Measurements from ENCODE around the gene SKA1.
"Not testable (repeated sequence)": the region's sequence is repeated elsewhere in the genome, so short reads cannot be mapped to it uniquely, and the experiment has no call there.

SKA1 gene

DNA sequence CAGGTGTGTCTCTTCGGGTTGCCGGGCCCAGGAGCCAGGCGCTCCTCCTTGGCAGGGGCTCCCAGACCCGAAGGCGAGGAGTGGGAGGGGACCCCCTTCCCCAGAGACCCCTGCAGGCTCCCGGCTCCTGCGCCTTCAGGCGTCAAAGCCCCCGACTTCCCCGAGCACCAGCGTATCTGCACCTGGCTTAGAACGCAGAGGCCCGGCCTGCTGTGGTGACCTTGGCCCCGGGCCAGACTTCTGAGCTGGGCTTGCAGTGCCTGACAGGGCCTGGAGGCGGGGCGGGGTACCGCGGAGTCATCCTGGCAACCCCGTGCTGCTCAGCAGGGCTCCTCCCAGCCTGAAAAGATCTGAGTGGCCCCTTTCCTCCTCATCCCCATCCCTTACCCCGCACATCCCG is 27.0 kb downstream of the SKA1 start:
- Histone ChIP-seq H3K4me1 (ENCODE audit: insufficient read depth, insufficient read length) (no peaks in the 10 kb centered on the region), H3K36me3 (ENCODE audit: insufficient read depth, insufficient read length, low read length) (no peaks in the 10 kb centered on the region), H3K27me3 (ENCODE audit: insufficient read depth, insufficient read length) (peaks cover 57% of the 10 kb centered on the region), H3K9me3 (ENCODE audit: insufficient read depth, low read length) (no peaks in the 10 kb centered on the region), H3K4me3 (ENCODE audit: insufficient read length, low read depth) (no peak overlapping the region), H3K9ac (ENCODE audit: insufficient read length, low read depth) (no peak overlapping the region)
- no peak for DNase-seq (ENCODE audit: low read depth, low spot score)
- no peak for TF ChIP-seq YY1 (IDR thresholded peaks at IDR 0.05; ENCODE audit: insufficient read depth, insufficient read length)
- no peak for TF ChIP-seq SUZ12 (IDR thresholded peaks at IDR 0.05; ENCODE audit: extremely low read depth, insufficient read depth, insufficient read length)
- TF ChIP-seq ZNF274 (IDR thresholded peaks at IDR 0.05; ENCODE audit: low read depth, low read length): no peak

DNA sequence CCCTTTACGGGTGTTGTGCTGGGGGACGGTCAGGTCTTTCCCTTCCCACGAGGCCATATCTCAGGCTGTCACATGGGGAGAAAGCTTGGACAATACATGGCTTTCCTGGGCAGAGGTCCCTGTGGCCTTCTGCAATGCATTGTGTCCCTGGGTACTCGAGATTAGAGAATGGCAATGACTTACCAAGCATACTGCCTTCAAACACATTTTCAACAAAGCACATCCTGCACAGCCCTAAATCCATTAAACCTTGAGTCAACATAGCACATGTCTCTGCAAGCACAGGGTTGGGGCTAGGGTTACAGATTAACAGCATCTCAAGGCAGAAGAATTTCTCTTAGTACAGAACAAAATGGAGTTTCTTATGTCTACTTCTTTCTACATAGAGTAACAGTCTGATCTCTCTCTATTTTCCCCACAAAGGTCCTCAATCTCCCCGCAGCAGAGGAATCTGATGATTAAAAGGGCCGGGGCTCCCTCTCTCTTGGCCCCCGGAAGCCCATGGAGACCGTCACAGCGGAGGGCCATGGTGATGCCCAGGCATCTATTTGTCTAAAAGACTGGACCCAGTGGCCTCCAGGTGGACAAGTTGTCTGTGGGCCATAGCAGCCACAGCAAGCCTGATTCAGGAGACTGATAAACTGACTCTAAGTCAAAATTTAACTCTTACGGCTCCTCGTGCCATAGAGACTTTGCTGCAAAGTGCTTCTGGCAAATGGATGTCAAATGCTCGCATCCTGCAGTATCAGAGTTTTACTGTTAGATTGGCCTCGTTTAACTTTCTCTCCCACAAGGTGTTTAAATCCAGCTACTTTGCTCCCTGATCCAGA is 30.1 kb downstream of the SKA1 start:
- H3K4me3 ChIP-seq (ENCODE audit: insufficient read length, low read depth); H3K9ac ChIP-seq (ENCODE audit: insufficient read length, low read depth); H3K36me3 ChIP-seq (ENCODE audit: insufficient read depth, insufficient read length, low read length); H3K4me1 ChIP-seq (ENCODE audit: insufficient read depth, insufficient read length); DNase-seq (ENCODE audit: low read depth, low spot score); H3K9me3 ChIP-seq (ENCODE audit: insufficient read depth, low read length): not testable (repeated sequence)
- H3K27me3 ChIP-seq (ENCODE audit: insufficient read depth, insufficient read length): peaks cover 70% of the 10 kb centered on the region

DNA sequence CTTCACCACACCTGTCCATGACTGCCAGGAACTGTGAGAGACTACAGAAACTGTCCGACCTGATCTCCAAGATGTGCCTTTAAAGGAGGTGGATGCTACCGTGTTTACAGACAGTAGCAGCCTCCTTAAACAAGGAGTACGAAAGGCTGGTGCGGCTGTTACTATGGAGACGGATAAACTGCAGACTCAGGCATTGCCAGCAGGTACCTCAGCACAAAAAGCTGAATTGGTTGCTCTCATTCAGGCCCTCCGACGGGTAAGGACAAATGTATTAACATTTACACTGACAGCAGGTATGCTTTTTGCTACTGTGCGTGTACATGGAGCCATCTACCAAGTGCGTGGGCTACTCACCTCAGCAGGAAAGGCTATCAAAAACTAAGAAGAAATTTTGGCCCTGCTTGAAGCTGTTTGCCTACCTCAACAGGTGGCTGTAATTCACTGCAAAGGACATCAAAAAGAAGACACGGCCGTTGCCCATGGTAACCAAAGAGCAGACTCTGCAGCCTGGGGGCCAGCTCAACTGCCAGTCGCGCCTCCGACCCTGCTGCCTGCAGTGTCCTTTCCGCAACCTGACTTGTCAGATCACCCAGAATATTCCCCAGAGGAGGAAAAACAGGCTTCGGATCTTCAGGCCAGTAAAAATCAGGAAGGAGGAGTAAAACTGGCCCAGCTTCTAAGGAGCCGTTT is 30.9 kb downstream of the SKA1 start:
- no peaks in the 10 kb centered on the region for H3K36me3 ChIP-seq (ENCODE audit: insufficient read depth, insufficient read length, low read length)
- H3K27me3 ChIP-seq (ENCODE audit: insufficient read depth, insufficient read length): peaks cover 71% of the 10 kb centered on the region
- no peak for TF ChIP-seq YY1 (IDR thresholded peaks at IDR 0.05; ENCODE audit: insufficient read depth, insufficient read length)
- H3K9ac ChIP-seq (ENCODE audit: insufficient read length, low read depth): no peak overlapping the region
- peaks cover 3% of the 10 kb centered on the region for H3K4me1 ChIP-seq (ENCODE audit: insufficient read depth, insufficient read length)
- no peak overlapping the region for H3K4me3 ChIP-seq (ENCODE audit: insufficient read length, low read depth)
- no peak for DNase-seq (ENCODE audit: low read depth, low spot score)
- no peaks in the 10 kb centered on the region for H3K9me3 ChIP-seq (ENCODE audit: insufficient read depth, low read length)

DNA sequence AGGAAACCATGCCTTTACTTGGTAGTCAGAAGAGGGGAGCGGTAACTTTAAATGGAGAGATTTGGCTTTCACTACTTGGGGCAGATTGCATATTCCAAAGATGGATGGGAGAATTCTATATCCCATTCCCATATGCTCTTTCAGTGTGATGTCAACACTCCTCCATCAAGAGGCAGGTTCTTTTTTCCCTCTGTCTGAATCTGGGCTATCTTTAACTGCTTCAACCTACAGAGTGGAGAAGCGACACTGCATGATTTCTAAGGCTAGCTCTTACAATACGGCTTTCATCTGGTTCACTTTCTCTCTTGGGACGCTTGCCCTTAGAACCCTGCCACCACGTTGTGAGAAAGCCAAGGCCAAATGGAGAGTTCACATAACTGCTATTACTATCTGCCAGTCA is 34.4 kb downstream of the SKA1 start:
- Histone ChIP-seq H3K4me3 (ENCODE audit: insufficient read length, low read depth) (no peak overlapping the region), H3K9ac (ENCODE audit: insufficient read length, low read depth) (no peak overlapping the region), H3K27me3 (ENCODE audit: insufficient read depth, insufficient read length) (peaks cover 36% of the 10 kb centered on the region), H3K4me1 (ENCODE audit: insufficient read depth, insufficient read length) (peaks cover 3% of the 10 kb centered on the region), H3K9me3 (ENCODE audit: insufficient read depth, low read length) (no peaks in the 10 kb centered on the region), H3K36me3 (ENCODE audit: insufficient read depth, insufficient read length, low read length) (no peaks in the 10 kb centered on the region)
- no peak for DNase-seq (ENCODE audit: low read depth, low spot score)
- TF ChIP-seq YY1 (IDR thresholded peaks at IDR 0.05; ENCODE audit: insufficient read depth, insufficient read length) (no peak), SUZ12 (IDR thresholded peaks at IDR 0.05; ENCODE audit: extremely low read depth, insufficient read depth, insufficient read length) (no peak), ZNF274 (IDR thresholded peaks at IDR 0.05; ENCODE audit: low read depth, low read length) (no peak)

DNA sequence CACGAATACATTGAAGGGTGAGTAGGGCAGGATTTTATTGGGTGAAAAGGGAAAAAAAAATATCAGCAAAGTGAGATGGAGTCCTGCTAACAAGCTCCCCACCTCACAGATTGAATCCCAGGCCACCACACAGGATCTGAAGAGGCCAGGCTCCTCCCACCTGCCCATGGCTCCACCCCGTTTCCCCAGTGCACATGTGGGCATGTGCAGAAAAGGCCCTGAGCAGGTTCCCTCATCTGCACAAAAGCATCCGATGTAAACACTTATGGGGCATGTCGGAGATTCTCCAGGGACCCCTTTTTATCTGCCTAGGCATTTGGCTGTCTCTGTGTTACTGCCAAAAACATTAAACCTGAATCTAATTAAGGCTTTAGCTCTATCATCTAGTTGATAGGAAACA is 35.2 kb downstream of the SKA1 start:
- Histone ChIP-seq H3K9me3 (ENCODE audit: insufficient read depth, low read length) (no peaks in the 10 kb centered on the region), H3K27me3 (ENCODE audit: insufficient read depth, insufficient read length) (peaks cover 29% of the 10 kb centered on the region), H3K4me1 (ENCODE audit: insufficient read depth, insufficient read length) (peaks cover 3% of the 10 kb centered on the region), H3K4me3 (ENCODE audit: insufficient read length, low read depth) (no peak overlapping the region), H3K9ac (ENCODE audit: insufficient read length, low read depth) (no peak overlapping the region), H3K36me3 (ENCODE audit: insufficient read depth, insufficient read length, low read length) (no peaks in the 10 kb centered on the region)
- DNase-seq (ENCODE audit: low read depth, low spot score): no peak
- TF ChIP-seq ZNF274 (IDR thresholded peaks at IDR 0.05; ENCODE audit: low read depth, low read length): no peak
- no peak for TF ChIP-seq SUZ12 (IDR thresholded peaks at IDR 0.05; ENCODE audit: extremely low read depth, insufficient read depth, insufficient read length)
- no peak for TF ChIP-seq YY1 (IDR thresholded peaks at IDR 0.05; ENCODE audit: insufficient read depth, insufficient read length)

DNA sequence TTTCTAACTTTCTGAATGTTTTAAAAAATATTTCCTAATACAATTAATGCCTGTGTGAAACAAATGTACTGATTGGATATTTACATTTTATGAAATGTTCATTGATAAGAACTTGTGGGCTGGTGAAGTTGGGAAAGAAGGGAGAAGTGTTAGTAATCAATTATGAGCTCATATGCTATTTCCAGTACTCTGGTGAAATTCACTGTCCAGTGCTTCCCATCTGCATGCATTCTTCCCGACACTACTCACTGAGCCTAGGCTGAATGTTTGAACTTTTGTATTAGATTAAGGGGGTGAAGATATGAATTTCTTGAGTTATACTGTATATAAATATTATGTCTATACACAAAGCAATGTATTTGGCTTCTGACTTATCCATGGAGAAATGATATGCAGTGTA is 36.0 kb downstream of the SKA1 start:
- DNase-seq (ENCODE audit: low read depth, low spot score): no peak
- no peaks in the 10 kb centered on the region for H3K36me3 ChIP-seq (ENCODE audit: insufficient read depth, insufficient read length, low read length)
- H3K4me1 ChIP-seq (ENCODE audit: insufficient read depth, insufficient read length): peaks cover 3% of the 10 kb centered on the region
- peaks cover 20% of the 10 kb centered on the region for H3K27me3 ChIP-seq (ENCODE audit: insufficient read depth, insufficient read length)
- H3K4me3 ChIP-seq (ENCODE audit: insufficient read length, low read depth): no peak overlapping the region
- TF ChIP-seq ZNF274 (IDR thresholded peaks at IDR 0.05; ENCODE audit: low read depth, low read length) (no peak), SUZ12 (IDR thresholded peaks at IDR 0.05; ENCODE audit: extremely low read depth, insufficient read depth, insufficient read length) (no peak), YY1 (IDR thresholded peaks at IDR 0.05; ENCODE audit: insufficient read depth, insufficient read length) (no peak)
- no peak overlapping the region for H3K9ac ChIP-seq (ENCODE audit: insufficient read length, low read depth)
- H3K9me3 ChIP-seq (ENCODE audit: insufficient read depth, low read length): no peaks in the 10 kb centered on the region

DNA sequence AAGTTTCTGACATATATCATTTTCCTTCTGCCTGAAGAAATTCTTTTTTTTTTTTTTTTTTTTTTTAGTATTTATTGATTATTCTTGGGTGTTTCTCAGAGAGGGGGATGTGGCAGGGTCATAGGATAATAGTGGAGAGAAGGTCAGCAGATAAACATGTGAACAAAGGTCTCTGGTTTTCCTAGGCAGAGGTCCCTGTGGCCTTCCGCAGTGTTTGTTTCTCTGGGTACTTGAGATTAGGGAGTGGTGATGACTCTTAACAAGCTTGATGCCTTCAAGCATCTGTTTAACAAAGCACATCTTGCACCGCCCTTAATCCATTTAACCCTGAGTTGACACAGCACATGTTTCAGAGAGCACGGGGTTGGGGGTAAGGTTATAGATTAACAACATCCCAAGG is 42.0 kb downstream of the SKA1 start:
- H3K4me1 ChIP-seq (ENCODE audit: insufficient read depth, insufficient read length); H3K4me3 ChIP-seq (ENCODE audit: insufficient read length, low read depth); H3K27me3 ChIP-seq (ENCODE audit: insufficient read depth, insufficient read length); DNase-seq (ENCODE audit: low read depth, low spot score); H3K36me3 ChIP-seq (ENCODE audit: insufficient read depth, insufficient read length, low read length); H3K9ac ChIP-seq (ENCODE audit: insufficient read length, low read depth): not testable (repeated sequence)
- H3K9me3 ChIP-seq (ENCODE audit: insufficient read depth, low read length): peaks cover 20% of the 10 kb centered on the region

DNA sequence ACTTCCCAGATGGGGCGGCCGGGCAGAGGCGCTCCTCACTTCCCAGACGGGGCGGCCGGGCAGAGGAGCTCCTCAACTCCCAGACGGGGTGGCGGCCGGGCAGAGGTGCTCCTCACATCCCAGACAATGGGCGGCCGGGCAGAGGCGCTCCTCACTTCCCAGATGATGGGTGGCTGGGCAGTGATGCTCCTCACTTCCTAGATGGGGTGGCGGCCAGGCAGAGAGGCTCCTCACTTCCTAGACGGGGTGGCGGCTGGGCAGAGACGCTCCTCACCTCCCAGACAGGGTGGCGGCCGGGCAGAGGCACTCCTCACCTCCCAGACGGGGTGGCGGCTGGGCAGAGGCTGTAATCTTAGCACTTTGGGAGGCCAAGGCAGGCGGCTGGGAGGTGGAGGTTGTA is 42.9 kb downstream of the SKA1 start:
- not testable (repeated sequence) for H3K4me1 ChIP-seq (ENCODE audit: insufficient read depth, insufficient read length); H3K36me3 ChIP-seq (ENCODE audit: insufficient read depth, insufficient read length, low read length); H3K9ac ChIP-seq (ENCODE audit: insufficient read length, low read depth); H3K27me3 ChIP-seq (ENCODE audit: insufficient read depth, insufficient read length); H3K4me3 ChIP-seq (ENCODE audit: insufficient read length, low read depth); DNase-seq (ENCODE audit: low read depth, low spot score)
- H3K9me3 ChIP-seq (ENCODE audit: insufficient read depth, low read length): peaks cover 20% of the 10 kb centered on the region

All from NT2/D1 (cell line).